AG08396 (cell line): ENCODE results near the gene TIMP4.

Experiments
- DNase-seq: peaks from one replicate; pipeline ENCODE4 v3.0.0; 2012; ENCODE audit warnings: low spot score, mixed read lengths

TIMP4 gene

DNA sequence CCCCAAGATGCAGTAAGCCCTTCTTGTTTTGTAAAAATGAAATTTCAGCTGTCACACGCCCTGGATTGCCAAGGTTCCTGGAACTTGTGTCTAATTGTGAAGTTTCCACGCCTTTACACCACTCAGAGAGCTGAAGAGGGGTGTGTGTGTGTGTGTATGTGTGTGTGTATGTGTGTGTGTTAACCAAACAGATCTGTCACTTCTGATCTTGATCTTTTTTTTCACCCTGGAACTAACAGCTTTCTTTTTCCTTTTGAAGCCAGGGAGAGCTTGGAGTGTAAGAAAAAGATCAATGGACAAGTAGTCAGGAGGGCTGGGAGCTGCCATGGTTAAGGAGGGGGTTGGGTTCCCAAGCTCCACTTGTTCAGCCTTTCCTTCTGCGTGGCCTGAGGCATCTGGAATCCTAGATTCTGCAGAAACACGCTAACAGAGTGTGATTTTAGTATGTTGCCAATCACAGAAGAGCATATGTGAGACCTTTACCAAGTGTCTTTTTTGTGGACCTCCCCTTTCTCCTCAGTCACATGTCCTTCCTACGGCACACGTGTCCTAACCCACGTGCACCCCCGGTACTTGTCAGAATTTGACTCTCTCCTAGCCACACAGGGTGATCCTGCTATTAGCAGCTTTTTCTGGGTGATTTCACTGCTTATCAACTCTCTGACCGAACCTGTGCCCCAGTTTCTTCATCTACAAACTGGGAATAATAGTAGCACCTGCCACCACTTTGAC, 11.5 kb downstream of the TIMP4 start:
- DNase-seq = no peak

DNA sequence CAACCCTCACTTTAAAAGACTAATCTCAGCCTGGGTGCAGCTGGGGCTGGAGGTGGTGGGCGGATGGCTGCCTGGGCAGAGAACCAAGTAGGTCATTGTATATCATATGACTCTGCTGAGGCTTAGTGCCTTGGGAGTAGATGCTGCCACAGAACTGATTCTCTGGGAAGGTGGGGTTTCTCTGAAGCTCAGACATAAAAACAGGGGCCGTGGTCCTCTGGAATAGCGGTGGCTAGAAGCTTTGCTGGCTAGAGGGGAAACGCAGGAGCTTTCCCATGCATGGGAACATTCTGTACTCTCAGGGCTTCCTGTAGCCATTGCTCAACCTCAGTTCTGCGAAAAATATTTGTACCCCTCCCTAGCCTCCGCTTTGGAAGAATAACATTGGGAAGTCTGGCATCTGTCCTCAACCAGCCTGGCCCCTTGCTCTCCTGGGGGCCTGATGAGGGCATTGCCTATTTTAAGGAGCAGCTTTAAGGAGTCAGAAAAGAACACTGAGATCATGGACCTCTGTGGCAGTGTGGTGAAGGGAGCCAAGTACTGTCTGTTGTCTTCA, 14.7 kb downstream of the TIMP4 start:
- peak; percentile 65 for DNase-seq

DNA sequence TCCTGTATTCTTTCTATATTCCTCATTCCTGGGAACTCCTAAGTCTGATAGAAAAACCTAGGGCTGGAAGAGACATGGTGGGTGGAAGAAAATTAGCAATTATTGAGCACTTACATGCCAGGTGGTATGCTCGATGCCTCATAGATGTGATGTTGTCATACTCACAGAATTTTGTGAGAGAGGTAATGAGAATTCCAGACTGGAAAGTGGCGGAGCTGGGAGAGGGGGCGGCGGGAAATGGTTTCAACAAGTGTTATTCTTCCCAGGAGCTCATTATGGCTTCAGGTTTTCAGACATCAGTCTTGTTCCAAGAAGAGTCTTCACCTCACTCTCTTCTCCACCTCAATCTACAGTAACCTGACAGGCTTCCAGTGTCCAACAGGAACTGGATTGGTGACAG, 16.2 kb downstream of the TIMP4 start:
- DNase-seq = no peak

DNA sequence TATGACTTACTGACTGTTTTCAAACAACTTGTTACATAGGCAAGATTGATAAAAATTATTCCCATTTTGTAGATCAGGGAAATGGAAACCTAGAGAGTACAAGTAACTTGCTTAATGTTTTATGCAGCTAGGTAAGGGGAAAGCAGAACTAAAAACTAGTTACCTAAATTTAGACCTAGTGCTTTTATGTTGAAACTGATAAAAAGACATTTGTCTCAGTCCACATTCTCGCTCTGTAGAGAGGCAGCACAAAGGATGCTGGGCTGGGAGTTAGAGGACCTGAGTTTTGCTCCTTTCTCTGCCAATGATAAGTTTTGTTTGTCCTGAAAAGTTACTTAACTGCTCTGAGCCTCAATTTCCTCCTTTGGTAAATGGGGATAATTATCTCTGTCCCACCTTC, 17.4 kb downstream of the TIMP4 start:
- no peak for DNase-seq

DNA sequence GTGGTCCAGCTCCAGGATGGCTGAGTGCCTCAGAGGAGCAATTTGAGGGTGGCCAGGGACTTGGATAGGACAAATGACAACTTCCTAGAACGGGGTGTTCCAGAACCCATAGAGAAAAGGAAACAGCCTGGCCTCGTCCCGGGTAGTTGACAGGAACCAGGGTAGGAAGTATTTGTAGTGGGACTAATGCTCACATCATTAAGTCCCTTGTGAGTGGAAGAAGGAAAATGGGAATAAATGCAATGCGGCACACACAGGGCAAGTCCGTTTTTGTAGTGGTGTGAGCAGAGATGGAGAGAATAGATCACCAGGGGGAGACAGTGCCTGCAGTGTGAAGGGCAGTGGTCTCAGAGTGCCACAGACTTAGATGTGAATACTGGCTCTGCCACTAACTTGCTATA, 19.6 kb downstream of the TIMP4 start:
- peak; percentile 61 for DNase-seq

DNA sequence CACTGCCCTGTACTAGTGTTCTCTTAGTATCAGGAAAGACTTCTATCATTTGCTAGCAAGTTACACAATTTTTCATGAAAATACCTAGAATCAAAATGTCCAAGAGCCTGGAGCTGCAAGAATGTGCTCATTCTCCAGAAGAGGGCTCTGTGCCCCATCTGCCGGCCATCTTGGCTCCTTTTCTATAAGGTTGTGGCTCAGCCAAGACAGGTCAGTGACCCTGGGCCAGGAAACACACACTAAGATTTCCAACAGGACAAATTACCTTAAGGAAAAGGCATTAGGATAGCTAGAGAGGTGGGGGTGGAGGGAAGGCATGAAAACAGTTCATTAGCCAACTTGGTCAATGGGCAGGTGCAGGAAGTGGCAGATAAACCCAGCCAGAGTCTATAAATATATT, 20.7 kb downstream of the TIMP4 start:
- DNase-seq = peak; percentile 37

DNA sequence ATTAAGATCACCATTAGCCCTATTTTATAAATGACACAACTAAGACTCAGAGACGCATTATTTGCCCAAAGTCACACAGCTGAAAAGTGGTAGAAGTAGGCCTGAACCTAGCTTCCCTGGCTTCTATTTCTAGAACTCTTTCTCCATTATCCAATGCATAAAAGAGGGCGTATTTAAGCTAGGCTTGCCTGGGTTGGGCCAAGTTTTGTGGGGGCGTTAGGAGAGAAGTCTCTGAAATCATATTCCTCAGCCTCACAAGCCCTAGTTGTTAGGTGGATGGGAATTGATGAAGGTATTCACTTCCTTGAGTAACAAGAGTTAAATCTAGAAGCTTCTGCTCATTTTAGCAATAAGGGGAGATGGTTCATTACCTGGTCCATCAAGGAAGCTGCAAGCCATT, 22.3 kb downstream of the TIMP4 start:
- no peak for DNase-seq

DNA sequence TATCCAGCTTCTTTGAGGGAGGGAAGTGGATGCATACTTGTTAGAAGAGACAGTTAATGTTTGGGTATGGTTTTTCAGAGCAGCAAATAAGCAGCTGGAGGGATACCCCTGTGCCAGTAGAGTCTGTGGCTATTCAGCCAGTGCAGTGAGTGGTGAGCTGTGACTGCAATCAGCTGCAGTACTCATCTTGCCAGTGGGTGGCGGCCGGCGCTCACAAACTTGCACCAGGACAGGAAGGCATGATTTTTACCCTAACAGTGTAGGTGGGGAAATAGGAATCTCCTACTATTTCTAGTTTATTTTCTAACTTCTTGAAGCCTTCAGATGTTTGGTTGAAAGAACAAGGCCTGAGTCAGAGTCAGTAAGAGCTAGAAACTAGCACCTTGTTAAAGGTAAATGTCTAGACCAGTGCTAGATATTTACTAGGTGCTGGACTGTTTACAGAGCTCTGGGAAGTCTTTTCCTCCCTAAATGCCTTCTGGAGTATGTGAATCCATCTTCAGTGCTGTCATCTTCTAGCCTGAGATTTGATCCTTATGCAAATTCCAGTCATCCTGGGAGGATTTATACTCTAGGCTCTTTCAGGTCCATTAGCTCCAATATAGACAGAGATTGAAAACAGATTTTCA, 23.6 kb downstream of the TIMP4 start:
- peak; percentile 74 for DNase-seq

DNA sequence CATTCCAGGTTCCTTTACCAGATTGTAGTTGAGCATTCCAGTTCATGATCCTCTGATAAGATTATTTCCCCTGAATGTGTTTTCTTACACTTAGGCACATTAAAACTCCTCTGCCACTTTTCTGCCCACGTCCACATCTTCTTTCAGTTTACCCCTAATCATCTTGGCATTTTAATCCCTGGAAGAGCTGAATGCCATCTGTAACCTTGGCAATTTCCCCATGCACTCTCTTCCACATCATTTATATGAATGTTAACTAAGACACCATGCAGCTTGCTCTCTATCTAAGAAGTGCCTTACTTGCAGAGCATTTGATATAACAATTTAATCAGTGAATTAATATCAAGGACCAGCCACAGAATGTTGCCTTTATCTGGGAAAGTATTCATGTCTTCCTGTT, 25.8 kb downstream of the TIMP4 start:
- no peak for DNase-seq

DNA sequence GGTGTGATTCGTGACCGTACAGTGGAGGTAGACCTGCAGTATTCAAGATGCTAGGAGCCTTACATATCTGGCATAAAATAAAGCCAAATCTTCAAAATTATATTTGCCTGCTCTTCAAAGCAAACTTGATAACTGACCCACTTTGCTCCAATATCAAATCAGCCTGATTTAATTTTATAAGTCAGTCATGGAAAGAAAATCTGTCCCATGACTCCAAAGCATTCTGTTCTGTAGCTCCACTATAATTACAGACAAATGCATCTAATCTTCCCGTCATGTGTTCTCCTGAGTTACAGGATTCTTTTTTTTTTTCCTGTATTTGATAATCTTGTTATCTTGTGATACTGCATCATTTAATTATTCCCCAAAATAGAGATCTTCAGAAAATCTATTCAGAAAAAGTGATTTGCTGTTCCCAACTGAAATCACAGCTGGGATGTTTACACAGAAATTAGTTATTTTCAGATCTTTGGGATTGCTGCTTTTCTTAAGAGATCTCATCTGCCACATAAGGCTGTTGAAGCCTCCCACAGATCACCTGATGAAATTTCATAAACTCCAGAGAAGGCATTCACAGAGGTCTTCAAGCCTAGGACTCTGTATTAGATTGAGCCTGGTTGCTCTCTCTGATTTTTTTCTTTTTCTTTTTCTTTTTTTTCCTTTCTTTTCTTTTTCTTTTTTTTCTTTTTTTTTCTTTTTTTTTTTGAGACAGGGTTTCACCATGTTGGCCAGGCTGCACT, 27.2 kb downstream of the TIMP4 start:
- no peak for DNase-seq

DNA sequence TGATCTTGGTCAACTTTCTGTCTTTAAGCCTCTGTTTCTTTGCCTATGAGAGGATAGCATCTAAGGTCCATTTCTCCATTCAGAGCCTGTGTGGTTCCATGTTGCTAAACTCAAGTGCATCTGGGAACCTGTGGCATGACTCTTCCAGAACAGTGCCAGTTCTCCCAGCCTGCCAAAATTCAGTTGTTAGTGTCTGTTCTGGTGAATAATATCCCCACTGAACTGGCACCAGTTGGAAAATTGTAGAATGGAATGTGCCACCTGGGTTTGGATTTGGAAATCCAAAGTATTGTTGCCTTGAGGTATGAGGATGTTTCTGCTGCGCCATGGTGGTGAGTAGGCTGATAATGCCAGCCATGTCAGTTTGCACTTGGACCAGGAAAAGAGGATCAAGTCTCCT, 31.3 kb downstream of the TIMP4 start:
- DNase-seq = no peak

DNA sequence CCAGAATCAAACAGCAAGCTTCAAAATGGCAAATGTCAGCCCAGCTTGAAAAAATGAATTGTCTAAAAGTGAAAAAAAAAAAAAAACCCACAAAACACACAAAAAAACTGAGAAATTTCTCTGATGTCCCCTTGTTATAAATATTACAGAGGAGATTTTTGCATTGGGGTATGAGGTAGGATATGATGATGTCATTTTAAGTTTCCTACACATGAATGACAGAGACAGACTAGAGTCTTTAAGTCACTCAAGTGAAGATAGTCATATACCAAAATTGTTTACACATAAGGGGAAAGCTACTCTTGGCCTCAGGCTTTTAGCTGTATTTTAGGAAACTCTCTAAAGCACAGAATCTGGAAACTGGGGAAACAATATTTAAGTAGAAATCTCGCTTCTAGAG, 32.9 kb downstream of the TIMP4 start:
- no peak for DNase-seq

DNA sequence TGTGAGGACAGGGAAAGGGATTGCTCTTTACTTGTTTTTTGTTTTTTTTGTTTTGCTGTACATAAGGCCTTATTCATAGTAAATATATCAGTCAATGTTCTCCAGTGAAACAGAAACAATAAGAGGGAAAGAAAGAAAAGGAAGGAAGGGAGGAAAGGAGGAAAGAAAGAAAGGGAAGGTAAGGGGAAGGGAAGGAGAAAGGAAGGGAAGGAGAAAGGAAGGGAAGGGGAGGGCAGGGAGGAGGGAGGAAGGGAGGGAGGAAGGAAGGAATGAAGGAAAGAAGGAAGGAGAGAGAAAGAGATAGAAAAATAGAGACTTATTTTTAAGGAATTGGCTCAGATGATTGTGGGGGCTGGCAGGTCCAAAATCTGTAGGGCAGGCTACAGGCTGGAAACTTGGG, 37.2 kb downstream of the TIMP4 start:
- no peak for DNase-seq

DNA sequence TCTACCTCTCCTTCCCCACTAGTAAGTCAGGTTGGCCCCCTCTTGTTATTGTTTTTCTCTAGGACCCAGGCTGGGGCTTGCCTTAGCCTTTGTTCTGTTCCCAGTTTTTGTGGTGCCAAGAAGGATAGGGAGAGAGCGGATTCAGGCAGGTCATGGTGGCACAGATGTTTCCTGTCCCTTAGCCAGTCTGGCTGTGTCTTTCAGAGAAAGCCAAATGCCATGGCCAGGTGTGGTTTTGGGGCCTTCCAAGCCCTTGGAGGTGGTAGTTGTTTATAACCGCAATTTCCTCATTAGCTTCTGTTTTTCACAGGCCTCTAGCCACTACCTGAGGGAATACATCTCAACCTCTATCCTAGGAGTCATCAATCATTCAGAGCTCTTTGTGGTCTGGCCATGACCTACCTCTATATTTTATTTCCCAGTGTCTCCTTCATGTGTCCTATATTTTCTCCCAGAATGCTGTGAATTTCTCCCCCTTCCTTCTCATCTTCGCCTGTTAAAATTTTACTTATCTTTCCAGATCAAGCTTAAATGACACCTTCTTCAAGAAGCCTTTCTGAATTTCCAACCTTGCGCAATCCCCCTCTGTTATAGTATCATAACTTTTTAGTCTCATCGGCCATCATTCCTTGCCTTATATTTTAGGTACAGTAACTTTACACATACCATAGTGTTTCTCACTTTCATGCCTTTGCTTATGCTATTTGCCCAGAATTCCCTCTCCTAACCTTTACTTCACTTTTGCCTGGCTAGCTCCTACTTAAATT, 38.2 kb downstream of the TIMP4 start:
- DNase-seq = no peak

DNA sequence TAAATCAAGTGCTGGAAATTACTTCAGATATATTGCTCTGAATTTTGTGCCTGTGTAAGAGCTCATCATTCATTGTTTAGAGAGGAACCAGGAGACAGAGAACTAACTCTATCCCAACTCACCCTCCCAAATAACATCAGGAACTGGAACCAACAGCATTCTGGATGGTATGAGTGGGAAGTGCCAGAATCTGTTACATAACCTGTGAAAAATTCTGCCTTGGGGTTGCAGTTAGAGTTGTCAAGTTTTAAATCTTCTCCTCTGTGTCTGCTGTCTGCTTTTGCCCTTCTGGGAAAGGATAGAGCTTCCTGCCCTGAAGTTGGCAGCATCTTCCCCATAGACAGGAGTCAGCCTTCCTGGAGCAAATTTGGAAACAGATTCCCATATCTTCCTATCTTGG, 41.2 kb downstream of the TIMP4 start:
- DNase-seq = no peak

DNA sequence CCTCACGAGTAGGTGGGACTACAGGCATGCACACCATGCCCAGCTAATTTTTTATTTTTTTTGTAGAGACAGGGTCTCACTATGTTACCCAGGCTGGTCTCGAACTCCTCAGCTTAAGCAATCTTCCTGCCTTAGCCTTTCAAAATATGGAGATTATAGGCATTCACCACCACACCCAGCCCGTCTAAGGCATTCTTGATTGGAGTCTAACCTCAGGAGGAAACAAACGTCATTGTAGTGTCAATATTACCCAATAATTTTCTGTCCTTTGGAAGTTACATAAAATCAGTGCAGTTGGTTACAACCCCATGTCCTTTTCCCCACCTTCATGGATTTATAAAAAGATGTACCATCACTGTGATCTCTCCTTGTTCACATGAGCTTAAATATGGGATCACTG, 41.8 kb downstream of the TIMP4 start:
- DNase-seq = no peak

DNA sequence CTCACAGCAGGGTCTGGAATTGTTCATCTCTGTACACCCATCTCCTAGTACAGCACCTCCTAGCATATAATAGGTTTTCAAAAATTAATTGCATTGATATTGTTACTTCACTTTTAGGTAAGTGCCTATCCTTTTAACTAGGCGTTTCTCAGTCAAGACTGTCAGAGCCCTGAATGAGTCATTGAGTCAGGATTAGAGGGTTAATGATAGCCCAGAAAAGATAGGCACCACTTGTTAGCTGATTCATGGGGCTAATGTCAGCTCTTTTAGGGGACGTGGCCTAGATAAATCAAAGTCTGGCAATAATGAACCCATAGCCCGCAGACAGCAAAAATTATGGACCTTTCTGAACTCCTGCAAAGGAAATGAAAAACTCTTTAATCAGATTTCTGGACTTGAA, 42.9 kb downstream of the TIMP4 start:
- no peak for DNase-seq

DNA sequence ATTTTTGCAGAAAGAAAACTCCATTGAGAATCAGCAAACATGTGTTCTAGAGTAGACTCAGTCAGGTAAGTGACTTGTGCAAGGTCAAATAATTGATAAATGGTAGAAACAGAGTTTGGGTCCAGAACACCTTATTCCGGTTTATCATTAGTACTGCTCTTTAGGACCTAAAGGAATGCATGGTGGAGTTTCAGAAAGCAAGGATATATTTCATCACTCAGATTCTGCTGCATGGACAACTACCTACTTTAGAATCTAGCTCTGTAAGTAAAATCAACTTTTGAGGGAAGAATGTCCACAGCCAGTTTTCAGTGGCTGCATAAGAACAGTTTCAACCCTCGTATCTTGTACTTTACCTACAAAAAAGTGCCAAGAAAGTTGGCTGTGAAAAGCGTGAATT, 43.6 kb downstream of the TIMP4 start:
- DNase-seq = no peak

DNA sequence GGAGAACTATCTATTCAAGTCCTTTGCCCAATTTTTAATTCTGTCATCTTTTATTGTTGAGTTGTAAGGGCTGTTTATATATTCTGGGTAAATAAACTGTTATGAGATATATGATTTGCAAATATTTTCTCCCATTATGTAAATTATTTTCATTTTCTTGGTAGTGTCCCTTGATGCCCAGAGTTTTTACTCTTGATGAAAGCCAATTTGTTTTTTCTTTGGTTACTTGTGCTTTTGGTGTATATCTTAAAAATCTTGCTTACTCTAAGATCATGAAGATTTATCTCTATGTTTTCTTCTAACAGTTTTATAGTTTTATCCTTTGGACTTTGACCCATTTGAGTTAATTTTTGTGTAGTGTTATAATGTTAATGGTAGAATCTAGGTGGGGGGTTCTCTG, 44.5 kb downstream of the TIMP4 start:
- DNase-seq = no peak

DNA sequence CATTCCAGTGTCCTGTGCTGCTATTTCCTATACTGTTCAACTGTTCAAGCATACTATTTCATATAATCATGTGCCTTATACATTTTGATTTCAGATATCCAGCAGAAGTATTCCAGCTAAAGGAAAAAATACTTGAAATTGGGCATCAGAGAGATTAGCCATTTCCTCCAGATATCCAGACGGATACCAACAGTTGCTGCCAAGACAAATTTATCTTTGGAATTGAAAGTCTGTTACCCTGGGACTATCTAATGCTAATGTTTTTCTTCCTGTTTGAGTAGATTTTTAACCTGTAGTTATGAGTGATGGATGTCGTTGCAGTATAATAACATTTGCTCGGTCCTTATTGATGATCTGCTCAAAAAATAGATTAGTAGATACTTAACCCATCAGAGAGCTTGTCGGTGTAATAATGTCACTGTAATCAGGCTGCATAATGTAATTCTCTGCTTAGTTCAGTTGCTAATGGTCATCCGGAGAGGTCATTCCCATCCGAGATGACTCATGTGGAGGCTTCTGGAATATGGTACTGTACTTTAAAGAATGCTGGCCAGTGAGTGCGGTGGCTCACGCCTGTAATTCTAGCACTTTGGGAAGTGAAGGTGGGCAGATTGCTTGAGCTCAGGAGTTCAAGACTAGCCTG, 51.5 kb downstream of the TIMP4 start:
- no peak for DNase-seq
